GM12891 (cell line): ENCODE measurements around the gene POU4F1.

Experiments
- POLR2A ChIP-seq: IDR thresholded peaks from 2 replicates; pipeline ENCODE4 v1.6.1; 2011; ENCODE audit warnings: low read depth, low read length, control low read depth
- POLR2AphosphoS5 ChIP-seq: IDR thresholded peaks from 2 replicates; pipeline ENCODE4 v1.6.1; 2011; ENCODE audit warnings: low read depth, low read length, control low read depth
- POU2F2 ChIP-seq: IDR thresholded peaks from 2 replicates; pipeline ENCODE4 v1.6.1; 2011; ENCODE audit warnings: low read depth, mild to moderate bottlenecking, control low read depth, low read length, moderate library complexity
- TAF1 ChIP-seq: IDR thresholded peaks from 2 replicates; pipeline ENCODE4 v1.6.1; 2011; ENCODE audit warnings: low read depth, low read length, control low read depth

GRCh38 chr13:78599645-78600279 lies 3.6 kb downstream of the POU4F1 start:
- TF ChIP-seq POLR2AphosphoS5, result no peak
- no peak for TF ChIP-seq TAF1
- no peak for TF ChIP-seq POU2F2
- TF ChIP-seq POLR2A, result no peak
